Mammary epithelial cell (primary cell): ENCODE measurements around the gene CNTNAP2.

Experiments
- EZH2 ChIP-seq: IDR thresholded peaks from 2 replicates; pipeline ENCODE4 v1.6.1; 2012; ENCODE audit warnings: low read length, inconsistent platforms, borderline replicate concordance
- TF ChIP-seq, protein P1 (sequence below), 2 donors: IDR thresholded peaks in 1 of 2; conservative IDR thresholded peaks in 1 of 2; 2 replicates each; pipeline ENCODE4 v1.5.1; 2011 to 2012; ENCODE audit warnings: inconsistent platforms in 2 of 2, low read length in 2 of 2, mild to moderate bottlenecking in 2 of 2, control low read depth in 1 of 2, low read depth in 1 of 2; ENCODE audit not compliant: insufficient read depth in 1 of 2; ENCODE audit errors: extremely low read depth in 1 of 2

DNA sequence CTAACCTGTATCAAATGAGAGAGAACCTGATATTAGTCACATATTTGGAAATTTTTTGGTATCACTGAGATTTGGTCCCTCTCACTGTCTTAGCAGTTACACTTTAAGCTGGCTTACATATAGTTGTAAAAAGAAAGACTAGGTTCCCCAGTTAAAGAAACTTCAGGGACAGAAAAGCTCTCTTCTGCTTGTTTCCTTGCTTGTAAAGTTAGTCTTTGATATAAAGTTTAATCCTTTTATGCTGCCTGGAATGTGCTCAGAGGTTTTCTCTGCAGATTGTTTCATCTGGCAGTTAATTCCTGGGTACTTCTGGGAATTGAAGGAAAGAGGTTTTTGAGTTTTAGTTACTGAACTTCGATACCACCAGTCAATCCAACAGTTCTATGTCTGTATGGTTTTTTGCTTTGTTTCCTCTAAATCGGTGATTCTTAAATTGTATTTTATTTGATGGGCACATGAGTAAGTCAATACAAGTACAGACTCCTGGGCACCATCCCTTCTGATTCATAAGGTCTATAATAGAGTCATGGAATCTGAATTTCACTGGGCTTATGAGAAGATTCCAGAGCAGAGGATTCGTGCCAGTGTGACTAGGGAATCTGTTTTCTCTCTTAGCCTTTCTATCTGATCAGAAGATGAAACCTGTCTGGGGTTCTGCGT, 1393.1 kb downstream of the CNTNAP2 start:
- TF ChIP-seq, protein P1, sequence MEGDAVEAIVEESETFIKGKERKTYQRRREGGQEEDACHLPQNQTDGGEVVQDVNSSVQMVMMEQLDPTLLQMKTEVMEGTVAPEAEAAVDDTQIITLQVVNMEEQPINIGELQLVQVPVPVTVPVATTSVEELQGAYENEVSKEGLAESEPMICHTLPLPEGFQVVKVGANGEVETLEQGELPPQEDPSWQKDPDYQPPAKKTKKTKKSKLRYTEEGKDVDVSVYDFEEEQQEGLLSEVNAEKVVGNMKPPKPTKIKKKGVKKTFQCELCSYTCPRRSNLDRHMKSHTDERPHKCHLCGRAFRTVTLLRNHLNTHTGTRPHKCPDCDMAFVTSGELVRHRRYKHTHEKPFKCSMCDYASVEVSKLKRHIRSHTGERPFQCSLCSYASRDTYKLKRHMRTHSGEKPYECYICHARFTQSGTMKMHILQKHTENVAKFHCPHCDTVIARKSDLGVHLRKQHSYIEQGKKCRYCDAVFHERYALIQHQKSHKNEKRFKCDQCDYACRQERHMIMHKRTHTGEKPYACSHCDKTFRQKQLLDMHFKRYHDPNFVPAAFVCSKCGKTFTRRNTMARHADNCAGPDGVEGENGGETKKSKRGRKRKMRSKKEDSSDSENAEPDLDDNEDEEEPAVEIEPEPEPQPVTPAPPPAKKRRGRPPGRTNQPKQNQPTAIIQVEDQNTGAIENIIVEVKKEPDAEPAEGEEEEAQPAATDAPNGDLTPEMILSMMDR (conservative IDR thresholded peaks at IDR 0.05 in 1 of 2, IDR thresholded peaks at IDR 0.05 in 1 of 2; ENCODE audit: extremely low read depth in 1 of 2, insufficient read depth in 1 of 2, low read depth in 1 of 2, low read length in 2 of 2) = no peak
- TF ChIP-seq EZH2 = no peak
